Urinary bladder (tissue), 4 donors: ENCODE data around the gene AMPD1. TPM values are rescaled to one million over a fixed set of nuclear protein-coding genes. Genes with fewer than 3 reads are reported as not detected.

Experiments
- DNase-seq: peaks from one replicate; pipeline ENCODE4 v3.0.0-alpha.2; 2015; ENCODE audit errors: extremely low spot score
- H3K27ac ChIP-seq: one replicate; pipeline ENCODE4 v1.5.1; 2013; ENCODE audit warnings: low read depth, mild to moderate bottlenecking, moderate library complexity
- H3K36me3 ChIP-seq: one replicate; pipeline ENCODE4 v1.6.1; 2013; ENCODE audit warnings: mild to moderate bottlenecking, moderate library complexity; ENCODE audit not compliant: insufficient read depth
- H3K4me1 ChIP-seq: one replicate; pipeline ENCODE4 v1.6.1; 2013; ENCODE audit warnings: mild to moderate bottlenecking, moderate library complexity; ENCODE audit not compliant: insufficient read depth
- H3K4me3 ChIP-seq: one replicate; pipeline ENCODE4 v1.5.1; 2013; ENCODE audit warnings: low read depth, low read length
- WGBS: extraction: QIAGEN DNeasy Blood & Tissue Kit; methylation state at CpG from one replicate; pipeline ENCODE4 v1.1.7; 2013; 5-methylcytosine and 5-hydroxymethylcytosine counted together
- polyA plus RNA-seq: library from polyadenylated mRNA; stranded (reverse); fragments of 200-250 nt; gene quantifications from one replicate; pipeline ENCODE4 v1.2.3, GENCODE V29; 2013
- total RNA-seq: library from RNA; depleted of rRNA; stranded (reverse); fragments of >200 nt; gene quantifications from one replicate; pipeline ENCODE4 v1.2.3, GENCODE V29; 2014
- donor health status: healthy with polysubstance abuse.
- donor health status: healthy.

Gene AMPD1
- total RNA-seq: 1.9 TPM
- polyA plus RNA-seq: not detected

DNA sequence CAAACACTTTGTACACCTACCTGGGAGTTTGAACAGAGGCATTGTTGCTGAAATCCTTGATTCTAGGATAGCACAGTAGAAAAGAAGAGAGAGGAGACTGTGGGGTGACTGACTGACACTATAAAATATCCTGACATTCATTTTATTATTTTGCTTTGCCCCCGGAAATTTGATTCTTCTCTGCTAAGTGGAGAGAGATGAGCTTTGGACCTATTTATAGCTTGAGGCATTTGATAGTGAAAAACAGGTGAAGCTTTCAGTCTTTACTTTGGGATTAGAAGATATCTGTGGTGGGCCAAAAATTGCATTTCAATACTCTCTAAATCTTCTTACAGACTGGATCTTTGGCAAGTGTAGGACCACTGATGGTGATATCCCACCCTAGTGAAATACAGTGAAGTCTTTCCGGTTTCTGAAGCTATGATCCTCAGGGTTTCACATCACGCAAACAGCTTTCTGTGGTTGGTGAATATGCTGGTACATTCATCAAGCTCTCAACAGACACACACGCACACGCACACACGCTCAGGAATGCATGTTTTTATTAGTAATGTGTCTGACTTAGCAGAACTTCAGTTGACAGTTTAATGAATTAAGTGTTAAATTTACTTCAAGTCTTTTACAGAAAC, at the start of gene AMPD1:
Gene AMPD1 (minus strand): TSS at position 117 of the 629 bp plus-strand sequence. CDS start 75 bp downstream, at position 42.
- H3K4me3 ChIP-seq: no peak within 1 kb of the TSS
- H3K36me3 ChIP-seq: no peaks in the 10 kb centered on the region
- WGBS: 65% methylated on average over 6 of the region's 6 CpGs
- H3K4me1 ChIP-seq: no peaks in the 10 kb centered on the region
- no peak within 1 kb of the TSS for H3K27ac ChIP-seq
- no peak for DNase-seq

DNA sequence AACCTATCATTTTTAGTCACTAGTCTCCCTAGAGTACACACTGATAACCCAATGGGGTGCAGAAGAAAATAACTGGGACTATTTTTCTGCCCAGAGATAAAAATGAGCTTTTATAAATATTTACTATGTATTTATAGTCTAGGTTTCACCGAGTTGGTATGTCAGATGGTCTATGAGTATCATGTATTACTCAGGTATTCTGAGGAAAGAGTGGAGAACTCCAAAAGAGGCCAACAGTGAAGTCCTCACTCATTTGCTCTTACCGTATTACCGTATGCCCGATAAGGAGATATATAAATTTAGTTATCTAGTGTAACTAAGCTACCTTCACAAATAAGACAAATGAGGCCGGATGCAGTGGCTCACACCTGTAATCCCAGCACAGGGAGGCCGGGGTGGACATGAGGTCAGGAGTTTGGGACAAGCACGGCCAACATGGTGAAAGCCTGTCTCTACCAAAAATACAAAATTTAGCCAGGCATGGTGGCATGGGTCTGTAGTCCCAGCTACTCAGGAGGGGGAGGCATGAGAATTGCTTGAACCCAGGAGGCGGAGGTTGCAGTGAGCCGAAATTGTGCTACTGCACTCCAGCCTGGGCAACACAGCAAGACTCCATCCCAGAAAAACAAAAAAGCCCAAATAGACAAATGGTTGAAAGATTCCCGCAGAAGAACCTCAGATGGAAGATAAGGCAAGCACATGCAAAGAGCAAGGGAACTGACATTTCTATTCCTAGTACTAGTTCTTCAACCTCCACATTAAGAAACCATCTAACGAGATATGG, 46.8 kb upstream of the AMPD1 start:
- H3K4me1 ChIP-seq: peaks cover 2% of the 10 kb centered on the region
- no peak overlapping the region for H3K4me3 ChIP-seq
- peaks cover 4% of the 10 kb centered on the region for H3K36me3 ChIP-seq
- DNase-seq: no peak
- WGBS: 93% methylated on average over 11 of the region's 11 CpGs
- no peak overlapping the region for H3K27ac ChIP-seq

DNA sequence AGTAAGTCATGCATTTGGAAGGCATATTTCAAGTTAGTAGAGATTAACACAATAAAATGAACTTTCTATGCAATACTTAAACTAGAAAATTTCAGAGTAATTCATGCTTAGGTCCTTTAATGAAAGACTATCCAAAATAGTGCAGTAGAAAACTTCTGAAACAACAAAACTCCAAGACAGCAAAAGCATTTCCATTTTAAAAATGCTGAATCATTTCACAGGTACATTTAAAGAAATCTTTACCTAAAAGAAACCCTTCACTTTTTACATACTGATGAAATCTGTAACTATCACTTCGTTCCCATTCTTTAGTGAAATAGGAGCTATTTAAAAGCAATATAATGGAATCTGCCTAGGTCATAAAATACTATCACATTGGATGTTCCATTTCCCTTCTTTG, 45.0 kb upstream of the AMPD1 start:
- 94% methylated on average over 1 of the region's 1 CpG for WGBS
- Histone ChIP-seq H3K36me3 (peaks cover 9% of the 10 kb centered on the region), H3K4me1 (peaks cover 2% of the 10 kb centered on the region), H3K27ac (no peak overlapping the region), H3K4me3 (no peak overlapping the region)
- no peak for DNase-seq

DNA sequence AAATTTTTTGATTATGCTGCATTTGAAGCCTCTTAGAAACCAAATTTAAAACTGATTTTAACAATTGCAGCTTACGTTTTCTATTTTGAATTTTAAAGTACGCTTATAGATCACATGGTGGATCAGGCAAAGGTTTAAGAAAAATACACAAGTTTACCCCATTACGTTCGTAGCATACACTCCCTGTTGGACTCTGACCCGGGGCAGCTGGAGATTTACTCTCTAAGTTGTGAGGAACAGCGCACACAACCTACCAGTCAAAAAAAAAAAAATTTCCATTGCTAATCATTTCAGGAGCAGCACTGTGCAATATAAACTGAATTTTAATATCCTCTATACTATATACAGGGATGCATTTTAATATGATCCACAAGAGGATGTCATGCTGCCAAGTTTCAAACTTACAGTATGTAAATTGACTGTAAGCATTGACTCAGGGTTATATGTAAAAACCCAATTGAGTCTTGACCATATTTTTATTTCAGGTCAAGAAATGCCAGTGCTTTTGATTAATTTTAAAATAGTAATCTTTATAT, 42.0 kb upstream of the AMPD1 start:
- Histone ChIP-seq H3K36me3 (peaks cover 10% of the 10 kb centered on the region), H3K27ac (no peak overlapping the region), H3K4me1 (no peaks in the 10 kb centered on the region), H3K4me3 (no peak overlapping the region)
- WGBS: 91% methylated on average over 6 of the region's 6 CpGs
- DNase-seq: no peak

DNA sequence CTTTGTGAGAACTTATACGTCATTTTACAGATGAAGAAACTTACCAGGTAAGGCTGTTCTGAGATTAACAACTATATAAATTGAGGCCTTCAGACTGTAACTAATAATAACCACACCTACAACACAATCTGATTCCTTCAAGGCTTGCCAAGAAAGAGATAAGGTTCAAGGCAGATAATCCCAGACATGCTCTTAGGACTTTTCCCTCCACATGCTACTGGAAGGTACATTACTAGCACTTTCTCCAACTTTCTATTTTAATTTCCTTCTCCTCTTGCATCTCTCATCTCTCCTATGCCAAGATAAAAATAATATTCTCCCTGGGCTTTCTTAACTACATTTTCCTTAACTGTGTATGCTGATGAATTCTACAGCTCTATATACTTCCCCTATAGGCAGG, 40.1 kb upstream of the AMPD1 start:
- WGBS: 88% methylated on average over 1 of the region's 1 CpG
- Histone ChIP-seq H3K36me3 (peaks cover 10% of the 10 kb centered on the region), H3K27ac (no peak overlapping the region), H3K4me3 (no peak overlapping the region), H3K4me1 (no peaks in the 10 kb centered on the region)
- no peak for DNase-seq

DNA sequence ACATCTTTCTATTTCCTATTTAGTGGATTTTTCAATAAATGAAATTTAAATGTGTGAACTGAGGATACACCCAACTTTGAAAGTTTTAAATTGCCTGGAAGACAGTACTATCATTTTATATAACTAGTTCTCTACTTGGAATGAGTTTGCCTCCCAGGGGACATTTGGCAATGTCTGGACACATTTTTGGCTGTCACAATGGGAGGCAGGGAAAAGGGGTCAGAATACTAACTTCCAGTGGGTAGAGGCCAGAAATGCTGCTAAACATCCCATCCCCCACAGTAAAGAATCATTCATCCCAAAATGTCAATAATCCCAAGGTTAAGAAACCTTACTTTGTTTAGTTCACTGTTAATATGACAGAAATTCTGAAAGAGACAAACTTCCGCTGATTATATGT, 34.4 kb upstream of the AMPD1 start:
- H3K4me1 ChIP-seq: no peaks in the 10 kb centered on the region
- H3K36me3 ChIP-seq: peaks cover 5% of the 10 kb centered on the region
- WGBS: 96% methylated on average over 1 of the region's 1 CpG
- no peak for DNase-seq
- no peak overlapping the region for H3K4me3 ChIP-seq
- no peak overlapping the region for H3K27ac ChIP-seq

DNA sequence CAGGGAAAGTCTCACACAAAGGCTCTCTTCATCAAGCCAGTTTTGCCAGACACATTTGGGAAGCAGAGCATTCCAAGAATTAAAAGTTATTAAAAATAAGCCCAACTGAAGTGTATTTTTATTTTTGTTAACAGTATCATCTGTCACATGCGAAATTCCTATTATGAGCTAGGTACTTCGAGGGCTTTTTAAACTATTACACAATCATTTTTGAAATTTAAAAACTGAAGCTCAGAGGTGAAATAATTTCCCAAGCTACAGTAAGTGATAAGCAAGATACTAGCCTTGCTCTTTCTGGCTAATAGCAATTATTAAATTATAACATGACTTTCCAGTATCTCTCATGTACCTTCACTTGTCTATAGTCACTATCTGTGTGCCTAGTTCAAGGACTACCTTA, 33.2 kb upstream of the AMPD1 start:
- no peak for DNase-seq
- Histone ChIP-seq H3K4me3 (no peak overlapping the region), H3K36me3 (peaks cover 7% of the 10 kb centered on the region), H3K27ac (no peak overlapping the region), H3K4me1 (no peaks in the 10 kb centered on the region)
- WGBS: 97% methylated on average over 2 of the region's 2 CpGs

DNA sequence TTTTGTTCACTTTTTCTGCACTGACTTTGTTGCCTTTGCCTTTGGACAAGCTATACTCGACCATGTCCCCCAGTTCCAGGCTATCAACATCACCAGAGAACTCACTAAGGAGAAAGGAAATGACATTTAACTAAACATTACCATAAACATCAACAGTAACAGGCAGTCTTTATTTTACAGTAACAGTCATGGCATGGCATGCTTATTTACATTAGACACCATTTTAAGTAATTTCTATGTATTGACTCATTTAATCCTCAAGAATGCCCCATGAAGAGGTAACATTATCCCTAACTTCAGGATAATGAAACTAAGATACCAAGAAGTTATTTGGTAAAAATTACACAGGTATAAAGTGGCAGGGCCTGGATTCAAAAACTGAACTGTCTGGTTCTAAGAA, 29.9 kb upstream of the AMPD1 start:
- Histone ChIP-seq H3K4me1 (no peaks in the 10 kb centered on the region), H3K27ac (no peak overlapping the region), H3K4me3 (no peak overlapping the region), H3K36me3 (peaks cover 14% of the 10 kb centered on the region)
- WGBS: 89% methylated on average over 1 of the region's 1 CpG
- no peak for DNase-seq

DNA sequence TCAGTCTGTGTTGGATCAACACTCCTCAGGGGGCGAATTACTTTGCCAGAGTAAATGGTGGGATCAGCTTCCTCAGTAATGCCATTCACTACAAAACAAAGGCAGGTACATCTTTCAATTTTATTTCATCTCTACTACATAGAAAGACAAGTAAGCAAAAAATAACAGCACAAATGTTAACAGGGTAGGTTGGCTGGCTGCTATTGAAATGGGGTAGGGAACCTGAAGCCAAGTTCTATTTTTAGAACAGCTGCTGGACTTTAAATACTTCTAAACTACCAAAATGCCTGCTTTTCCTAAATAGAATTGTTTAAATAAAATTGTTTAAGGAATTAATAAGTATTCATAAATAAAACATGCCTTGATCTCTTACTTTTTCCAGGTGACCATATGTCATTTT, 28.6 kb upstream of the AMPD1 start:
- no peak for DNase-seq
- Histone ChIP-seq H3K27ac (no peak overlapping the region), H3K4me1 (no peaks in the 10 kb centered on the region), H3K36me3 (peaks cover 17% of the 10 kb centered on the region), H3K4me3 (no peak overlapping the region)
- WGBS: 98% methylated on average over 1 of the region's 1 CpG

DNA sequence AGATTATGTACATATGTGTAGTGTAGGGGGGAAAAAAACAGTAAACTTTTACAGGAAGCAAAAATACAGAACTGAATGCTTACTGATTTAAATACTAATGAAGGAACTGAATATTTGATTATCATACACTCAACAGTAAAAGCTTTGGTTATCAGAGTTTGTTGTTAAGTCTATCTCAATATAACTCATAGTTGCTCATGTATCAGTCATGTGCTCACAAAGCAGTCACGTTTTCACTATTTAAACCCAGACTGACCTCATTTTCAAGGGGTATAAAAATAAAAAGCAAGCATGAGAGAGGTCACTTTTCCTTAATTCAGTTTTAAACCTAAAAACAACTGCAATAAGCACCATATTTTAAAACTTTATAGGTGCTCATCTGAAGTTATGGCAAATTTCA, 28.1 kb upstream of the AMPD1 start:
- Histone ChIP-seq H3K4me3 (no peak overlapping the region), H3K36me3 (peaks cover 17% of the 10 kb centered on the region), H3K4me1 (no peaks in the 10 kb centered on the region), H3K27ac (no peak overlapping the region)
- DNase-seq: no peak
- 33% methylated on average over 1 of the region's 1 CpG for WGBS

DNA sequence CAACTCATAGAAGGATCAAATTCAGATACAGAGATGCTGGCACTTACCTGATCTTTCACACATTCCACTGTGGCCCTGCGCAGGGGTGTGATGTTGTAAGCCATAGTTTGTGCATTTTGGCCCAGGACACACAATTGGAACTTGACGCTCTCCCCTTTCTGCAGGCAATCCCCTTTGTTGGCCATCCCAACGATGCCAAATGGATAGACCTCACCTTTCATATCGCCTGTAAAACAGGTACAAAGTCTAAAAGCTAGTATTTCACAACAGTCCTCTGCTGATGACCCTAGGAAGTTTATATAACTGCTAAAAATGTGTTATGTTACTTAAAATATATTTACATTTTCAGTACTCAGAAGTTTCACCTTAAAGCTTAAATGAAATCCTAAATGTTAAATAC, 25.1 kb upstream of the AMPD1 start:
- Histone ChIP-seq H3K4me1 (no peaks in the 10 kb centered on the region), H3K4me3 (no peak overlapping the region), H3K27ac (no peak overlapping the region), H3K36me3 (peaks cover 17% of the 10 kb centered on the region)
- DNase-seq: no peak
- 95% methylated on average over 4 of the region's 4 CpGs for WGBS

DNA sequence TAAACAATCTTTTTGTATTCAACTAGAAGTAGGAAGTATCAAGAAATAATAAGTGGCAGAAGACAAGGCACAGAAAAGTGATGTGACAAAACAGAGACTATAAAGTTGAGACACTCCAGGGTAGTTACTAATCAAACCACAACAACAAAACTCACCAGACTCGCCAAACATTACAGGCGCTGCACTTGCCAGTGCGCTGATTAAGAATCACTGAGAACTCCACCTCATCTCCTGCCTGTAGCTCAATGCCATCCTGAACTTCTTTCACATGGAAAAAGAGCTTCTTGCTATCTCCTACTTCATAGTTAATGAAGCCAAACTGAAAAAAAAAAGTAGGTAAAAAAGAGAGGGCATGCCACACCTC, 24.1 kb upstream of the AMPD1 start:
- DNase-seq: no peak
- Histone ChIP-seq H3K4me1 (no peaks in the 10 kb centered on the region), H3K4me3 (no peak overlapping the region), H3K27ac (no peak overlapping the region), H3K36me3 (peaks cover 17% of the 10 kb centered on the region)
- 87% methylated on average over 3 of the region's 3 CpGs for WGBS

DNA sequence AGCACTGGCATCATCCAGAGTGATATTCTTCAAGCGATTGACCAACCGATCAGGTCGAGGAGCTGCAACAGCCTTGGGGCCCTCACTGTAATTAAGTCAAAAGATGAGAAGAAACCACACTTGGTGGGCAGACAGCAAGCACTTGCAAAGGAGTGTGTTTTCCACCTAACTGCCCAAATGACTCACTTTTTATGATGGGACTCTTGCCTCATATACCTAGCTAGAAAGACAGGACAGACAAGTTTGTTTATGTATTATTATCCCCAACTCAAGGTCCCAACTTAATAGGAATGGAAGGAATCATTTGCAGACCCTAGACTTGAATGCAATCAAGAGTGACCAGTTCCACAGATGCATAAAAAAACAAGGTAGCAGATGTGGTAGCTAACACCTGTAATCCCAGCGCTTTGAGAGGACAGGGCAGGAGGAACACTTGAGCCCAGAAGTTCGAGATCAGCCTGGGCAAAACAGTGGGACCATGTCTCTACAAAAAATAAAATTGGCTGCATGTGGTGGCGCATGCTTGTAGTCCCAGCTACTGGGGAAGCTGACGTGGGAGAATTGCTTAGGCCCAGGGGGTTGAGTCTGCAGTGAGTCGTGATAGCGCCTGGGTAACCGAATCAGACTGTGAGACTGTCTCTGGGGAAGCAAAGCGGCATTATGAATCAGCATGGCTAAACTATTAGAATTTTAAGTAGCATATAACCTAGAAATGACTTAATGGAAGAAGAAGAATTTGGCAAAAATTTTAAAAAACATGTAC, 23.5 kb upstream of the AMPD1 start:
- Histone ChIP-seq H3K4me3 (no peak overlapping the region), H3K4me1 (no peaks in the 10 kb centered on the region), H3K36me3 (peaks cover 15% of the 10 kb centered on the region), H3K27ac (no peak overlapping the region)
- WGBS: 89% methylated on average over 11 of the region's 11 CpGs
- no peak for DNase-seq
